Kidney glomerular epithelial cell (primary cell): ENCODE results near the gene COPS7A.
A peak's percentile ranks its signal among the peaks of the same experiment; 100 is the strongest.
"Not testable (repeated sequence)": the region's sequence is repeated elsewhere in the genome, so short reads cannot be mapped to it uniquely, and the experiment has no call there.

Experiments used
- DNase-seq: peaks from one replicate; lab custom pipeline; 2025; lab: John Stamatoyannopoulos, UW

Gene COPS7A

GRCh38 chr12:6701078-6701768, 22.6 kb upstream of the COPS7A start:
- no peak for DNase-seq

GRCh38 chr12:6703631-6704030, 20.2 kb upstream of the COPS7A start:
- DNase-seq, result no peak

GRCh38 chr12:6708351-6708750, 15.5 kb upstream of the COPS7A start:
- not testable (repeated sequence) for DNase-seq

- no peak for DNase-seq
Measured at GRCh38 chr12:6708960-6709394, 14.9 kb upstream of the COPS7A start.

GRCh38 chr12:6716031-6716873, 7.6 kb upstream of the COPS7A start:
- DNase-seq, result not testable (repeated sequence)

GRCh38 chr12:6716874-6717437, 6.9 kb upstream of the COPS7A start:
- no peak for DNase-seq

GRCh38 chr12:6722863-6723262, 983 bp upstream of the COPS7A start:
- no peak for DNase-seq

GRCh38 chr12:6724409-6724797, 557 bp downstream of the COPS7A start:
- peak; percentile 33 for DNase-seq

- DNase-seq, result no peak
Measured at GRCh38 chr12:6725350-6725749, 1.5 kb downstream of the COPS7A start.

GRCh38 chr12:6729186-6729585, 5.3 kb downstream of the COPS7A start:
- DNase-seq, result no peak

GRCh38 chr12:6730169-6730568, 6.3 kb downstream of the COPS7A start:
- no peak for DNase-seq

GRCh38 chr12:6734506-6735387, 10.9 kb downstream of the COPS7A start:
- no peak for DNase-seq

GRCh38 chr12:6735448-6736191, 11.8 kb downstream of the COPS7A start:
- peak; percentile 56 for DNase-seq

GRCh38 chr12:6736754-6737153, 12.9 kb downstream of the COPS7A start:
- DNase-seq, result no peak

GRCh38 chr12:6742080-6742479, 18.2 kb downstream of the COPS7A start:
- DNase-seq, result not testable (repeated sequence)

- DNase-seq, result no peak
Measured at GRCh38 chr12:6742834-6743233, 19.0 kb downstream of the COPS7A start.

GRCh38 chr12:6743300-6743699, 19.5 kb downstream of the COPS7A start:
- DNase-seq, result not testable (repeated sequence)

GRCh38 chr12:6745741-6746525, 22.1 kb downstream of the COPS7A start:
- DNase-seq, result peak; percentile 6

- DNase-seq, result no peak
Measured at GRCh38 chr12:6747216-6747615, 23.4 kb downstream of the COPS7A start.

- no peak for DNase-seq
Measured at GRCh38 chr12:6748761-6749160, 24.9 kb downstream of the COPS7A start.
